Karpas-422 (cell line): Measurements from ENCODE around the gene NTN3. TPM values are rescaled to one million over a fixed set of nuclear protein-coding genes. Genes with fewer than 3 reads are reported as not detected.
A peak's percentile ranks its signal among the peaks of the same experiment; 100 is the strongest.

Source experiments
- DNase-seq: peaks from one replicate; pipeline ENCODE4 v3.0.0-alpha.2; 2015
- H2AFZ ChIP-seq: fragments of 200-600 bp; sonication (generic); 2 replicates; pipeline ENCODE4 v1.6.1; 2014; ENCODE audit warnings: antibody characterized with exemption, low read length, mixed read lengths
- H3K27ac ChIP-seq: fragments of 200-600 bp; sonication (generic); 2 replicates; pipeline ENCODE4 v1.5.1; 2014; ENCODE audit warnings: mild to moderate bottlenecking, low read length, moderate library complexity
- H3K27me3 ChIP-seq: fragments of 200-600 bp; sonication (generic); 2 replicates; pipeline ENCODE4 v1.6.1; 2014; ENCODE audit warnings: low read length, mixed read lengths
- H3K36me3 ChIP-seq: fragments of 200-600 bp; sonication (generic); 2 replicates; pipeline ENCODE4 v1.6.1; 2014; ENCODE audit warnings: low read length, mixed read lengths; ENCODE audit not compliant: insufficient read depth
- H3K4me1 ChIP-seq: fragments of 200-600 bp; sonication (generic); 2 replicates; pipeline ENCODE4 v1.6.1; 2014; ENCODE audit warnings: mild to moderate bottlenecking, low read length, mixed read lengths
- H3K4me2 ChIP-seq: fragments of 200-600 bp; sonication (generic); 2 replicates; pipeline ENCODE4 v1.6.1; 2014; ENCODE audit warnings: low read length, low read depth, mild to moderate bottlenecking; ENCODE audit not compliant: poor library complexity, severe bottlenecking
- H3K4me3 ChIP-seq: fragments of 200-600 bp; sonication (generic); 2 replicates; pipeline ENCODE4 v1.5.1; 2014; ENCODE audit warnings: mild to moderate bottlenecking, antibody characterized with exemption, low read length, mixed read lengths
- H3K79me2 ChIP-seq: fragments of 200-600 bp; sonication (generic); 2 replicates; pipeline ENCODE4 v1.6.1; 2014; ENCODE audit warnings: mild to moderate bottlenecking, low read length, mixed read lengths
- H3K9ac ChIP-seq: fragments of 200-600 bp; sonication (generic); 2 replicates; pipeline ENCODE4 v1.6.0; 2014; ENCODE audit warnings: low read length
- H3K9me2 ChIP-seq: fragments of 200-600 bp; sonication (generic), shearing (Covaris generic); replicated peaks from 2 replicates; pipeline ENCODE4 v1.6.0; 2014; ENCODE audit warnings: mild to moderate bottlenecking, low read length, moderate library complexity; ENCODE audit not compliant: insufficient read depth
- H3K9me3 ChIP-seq: fragments of 300-700, 200-600 bp; sonication (generic); 2 replicates; pipeline ENCODE4 v1.6.1; 2014; ENCODE audit warnings: low read length, mixed read lengths
- H4K20me1 ChIP-seq: fragments of 200-600 bp; sonication (generic); 2 replicates; pipeline ENCODE4 v1.6.1; 2014; ENCODE audit warnings: mild to moderate bottlenecking, antibody characterized with exemption, low read length, low read depth; ENCODE audit not compliant: insufficient read depth
- total RNA-seq: library from RNA; depleted of rRNA; stranded (reverse); fragments of >200 nt; shearing (Covaris generic); gene quantifications from 2 replicates; pipeline ENCODE4 v1.2.3, GENCODE V29; 2014; ENCODE audit warnings: low replicate concordance

Gene NTN3
- total RNA-seq, 1 experiment from 2014 or later: 0.45 TPM

DNA sequence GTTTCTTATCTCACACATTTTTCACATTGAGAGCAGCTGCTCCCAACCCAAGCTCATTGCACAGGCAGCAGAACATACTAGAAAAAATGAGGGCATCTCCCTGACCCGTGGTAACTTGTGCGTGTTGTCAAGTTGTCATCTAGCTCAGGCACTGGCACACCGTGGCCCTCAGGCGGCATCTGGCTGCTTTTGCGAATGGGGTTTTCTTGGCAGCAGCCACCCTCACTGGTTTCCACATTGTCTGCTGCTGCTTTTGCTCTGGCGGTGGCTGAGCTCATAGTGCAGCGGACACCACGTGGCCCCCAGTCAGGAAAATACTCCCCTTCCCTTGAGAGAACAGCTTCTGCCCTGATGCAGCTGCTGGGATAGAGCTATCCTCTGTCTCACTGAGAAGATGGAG is 20.6 kb upstream of the NTN3 start:
- Histone ChIP-seq H2AFZ (no peak overlapping the region), H3K4me1 (no peaks in the 10 kb centered on the region), H3K4me3 (no peak overlapping the region), H3K27me3 (no peaks in the 10 kb centered on the region), H3K4me2 (no peak overlapping the region), H3K9me2 (no peaks in the 10 kb centered on the region), H4K20me1 (no peaks in the 10 kb centered on the region), H3K9ac (no peak overlapping the region), H3K79me2 (0 out of 2 replicates have a peak, but pooled peaks cover 3% of the 10 kb centered on the region), H3K9me3 (no peaks in the 10 kb centered on the region), H3K36me3 (peaks cover 21% of the 10 kb centered on the region), H3K27ac (no peak overlapping the region)
- DNase-seq: no peak

DNA sequence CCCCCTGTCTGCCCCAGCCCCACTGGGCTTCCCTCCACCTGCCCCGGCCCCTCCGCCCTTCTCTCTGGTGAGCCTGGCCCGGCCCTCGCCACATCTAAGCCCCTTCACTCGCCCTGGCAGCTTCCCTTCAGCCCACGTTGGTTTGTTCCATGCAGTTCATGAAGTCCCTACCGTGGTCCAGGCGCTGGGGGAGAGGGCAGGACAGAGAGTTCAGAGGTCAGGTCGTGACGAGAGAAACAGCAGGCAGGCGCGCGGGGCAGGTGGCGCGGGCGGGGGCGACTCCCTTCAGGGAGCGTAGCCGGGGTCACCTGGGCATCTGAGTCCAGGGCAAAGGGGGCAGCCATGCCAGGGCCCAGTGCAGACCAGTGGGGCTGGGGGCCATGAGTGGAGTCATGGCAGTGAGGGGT is 20.1 kb upstream of the NTN3 start:
- Histone ChIP-seq H3K27ac (no peak overlapping the region), H3K27me3 (no peaks in the 10 kb centered on the region), H3K4me1 (no peaks in the 10 kb centered on the region), H3K79me2 (0 out of 2 replicates have a peak, but pooled peaks cover 3% of the 10 kb centered on the region), H2AFZ (no peak overlapping the region), H3K4me2 (no peak overlapping the region), H3K9me3 (no peaks in the 10 kb centered on the region), H3K36me3 (peaks cover 21% of the 10 kb centered on the region), H3K9me2 (no peaks in the 10 kb centered on the region), H3K9ac (no peak overlapping the region), H4K20me1 (no peaks in the 10 kb centered on the region), H3K4me3 (no peak overlapping the region)
- no peak for DNase-seq

DNA sequence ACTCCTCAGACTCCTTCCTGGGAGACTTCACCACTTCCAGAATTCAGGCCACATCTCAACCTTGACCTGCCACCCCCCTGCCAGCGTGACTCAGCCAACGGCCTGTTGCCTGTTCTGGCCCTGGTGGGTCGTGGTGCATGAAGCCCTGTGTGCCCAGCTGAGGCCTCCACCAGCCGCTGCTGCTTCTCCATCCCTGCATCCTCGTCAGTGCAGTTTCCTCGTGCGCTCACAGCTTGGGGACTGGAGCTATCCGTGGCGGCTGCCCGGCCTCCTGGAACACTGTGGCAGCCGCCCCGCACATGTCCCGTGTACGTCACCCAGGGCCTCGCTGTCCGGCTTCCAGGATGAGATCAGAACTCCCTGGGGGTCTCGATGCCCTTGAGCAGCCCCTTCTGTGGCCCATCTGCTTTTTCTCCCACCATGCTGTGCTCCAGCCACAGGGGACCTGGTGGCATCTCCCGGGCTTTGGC is 19.2 kb upstream of the NTN3 start:
- DNase-seq: no peak
- H3K9me3 ChIP-seq: no peaks in the 10 kb centered on the region
- no peak overlapping the region for H2AFZ ChIP-seq
- no peak overlapping the region for H3K27ac ChIP-seq
- no peak overlapping the region for H3K4me2 ChIP-seq
- H3K9ac ChIP-seq: no peak overlapping the region
- no peaks in the 10 kb centered on the region for H3K4me1 ChIP-seq
- H3K4me3 ChIP-seq: no peak overlapping the region
- H3K79me2 ChIP-seq: 0 out of 2 replicates have a peak, but pooled peaks cover 3% of the 10 kb centered on the region
- no peaks in the 10 kb centered on the region for H3K27me3 ChIP-seq
- peaks cover 19% of the 10 kb centered on the region for H3K36me3 ChIP-seq
- H3K9me2 ChIP-seq: no peaks in the 10 kb centered on the region
- H4K20me1 ChIP-seq: no peaks in the 10 kb centered on the region

DNA sequence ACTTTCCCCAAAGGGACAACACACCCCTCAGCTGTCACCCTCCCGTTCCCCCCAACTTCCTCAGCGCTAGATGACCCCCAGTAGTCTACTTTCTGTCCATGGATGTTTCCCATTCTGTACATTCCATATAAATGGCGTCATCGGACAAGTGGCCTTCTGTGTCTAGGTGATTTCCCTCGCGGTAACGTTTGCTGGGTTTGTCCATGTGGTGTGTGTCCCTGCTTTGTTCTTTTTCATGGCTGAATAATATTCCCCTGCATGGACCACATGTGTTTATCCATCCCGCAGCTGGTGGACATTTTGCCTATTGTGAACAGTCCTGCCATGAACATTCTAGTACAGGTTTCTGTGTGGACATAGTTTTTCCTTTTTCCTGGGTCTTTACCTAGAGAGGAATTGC is 18.4 kb upstream of the NTN3 start:
- Histone ChIP-seq H3K4me1 (no peaks in the 10 kb centered on the region), H3K9me3 (no peaks in the 10 kb centered on the region), H3K79me2 (0 out of 2 replicates have a peak, but pooled peaks cover 3% of the 10 kb centered on the region), H3K36me3 (peaks cover 19% of the 10 kb centered on the region), H3K4me2 (no peak overlapping the region), H4K20me1 (no peaks in the 10 kb centered on the region), H3K9ac (no peak overlapping the region), H3K27ac (no peak overlapping the region), H2AFZ (no peak overlapping the region), H3K27me3 (no peaks in the 10 kb centered on the region), H3K9me2 (no peaks in the 10 kb centered on the region), H3K4me3 (no peak overlapping the region)
- no peak for DNase-seq

DNA sequence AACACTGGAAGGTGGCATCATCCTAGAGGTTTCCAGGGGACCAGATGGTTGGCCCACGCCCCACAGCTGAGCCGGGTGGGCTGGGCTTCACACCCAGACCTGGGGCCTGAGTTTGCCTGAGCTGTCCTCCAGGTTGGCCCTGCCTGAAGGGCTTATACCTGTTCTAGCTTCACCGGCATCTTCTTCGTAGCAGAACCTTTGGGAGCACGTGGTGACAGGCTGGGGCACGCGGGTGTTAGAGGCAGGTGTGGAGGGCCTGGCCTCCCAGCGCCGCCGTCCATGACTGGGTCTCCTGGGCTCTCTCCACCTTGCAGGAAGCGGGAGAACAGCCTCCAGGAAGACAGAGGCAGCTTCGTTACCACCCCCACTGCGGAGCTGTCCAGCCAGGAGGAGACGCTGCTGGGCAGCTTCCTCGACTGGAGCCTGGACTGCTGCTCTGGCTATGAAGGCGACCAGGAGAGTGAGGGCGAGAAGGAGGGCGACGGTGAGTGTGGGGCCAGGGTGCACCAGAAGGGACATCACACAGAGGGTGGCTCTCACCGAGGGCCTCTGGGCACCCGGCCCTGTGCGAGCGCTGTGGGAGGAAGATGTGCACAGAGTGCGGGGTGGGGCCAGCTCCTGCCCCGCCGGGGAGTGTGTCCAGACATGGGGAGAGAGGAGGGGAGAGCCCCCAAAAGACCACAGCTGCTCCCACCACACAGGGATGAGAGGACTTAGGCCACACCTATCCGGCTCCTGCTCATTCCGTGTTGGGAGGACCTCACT is 15.8 kb upstream of the NTN3 start:
- H3K9ac ChIP-seq: no peak overlapping the region
- H3K4me2 ChIP-seq: no peak overlapping the region
- H3K27ac ChIP-seq: no peak overlapping the region
- H3K79me2 ChIP-seq: peaks cover 4% of the 10 kb centered on the region
- H3K4me1 ChIP-seq: peaks cover 18% of the 10 kb centered on the region
- no peaks in the 10 kb centered on the region for H3K9me2 ChIP-seq
- H3K9me3 ChIP-seq: no peaks in the 10 kb centered on the region
- H3K36me3 ChIP-seq: peaks cover 19% of the 10 kb centered on the region
- no peak overlapping the region for H2AFZ ChIP-seq
- H3K4me3 ChIP-seq: no peak overlapping the region
- H4K20me1 ChIP-seq: no peaks in the 10 kb centered on the region
- DNase-seq: peak; percentile 36
- no peaks in the 10 kb centered on the region for H3K27me3 ChIP-seq

DNA sequence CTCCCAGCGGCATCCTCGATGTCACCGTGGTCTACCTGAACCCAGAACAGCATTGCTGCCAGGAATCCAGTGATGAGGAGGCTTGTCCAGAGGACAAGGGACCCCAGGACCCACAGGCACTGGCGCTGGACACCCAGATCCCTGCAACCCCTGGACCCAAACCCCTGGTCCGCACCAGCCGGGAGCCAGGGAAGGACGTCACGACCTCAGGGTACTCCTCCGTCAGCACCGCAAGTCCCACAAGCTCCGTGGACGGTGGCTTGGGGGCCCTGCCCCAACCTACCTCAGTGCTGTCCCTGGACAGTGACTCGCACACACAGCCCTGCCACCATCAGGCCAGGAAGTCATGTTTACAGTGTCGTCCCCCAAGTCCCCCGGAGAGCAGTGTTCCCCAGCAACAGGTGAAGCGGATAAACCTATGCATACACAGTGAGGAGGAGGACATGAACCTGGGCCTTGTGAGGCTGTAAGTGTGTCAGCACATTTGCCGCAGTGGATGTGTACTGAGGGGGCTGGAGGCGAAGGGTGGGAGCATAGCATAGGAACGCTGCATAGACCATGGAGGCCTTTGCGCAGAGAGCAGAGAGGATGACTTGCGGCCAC is 14.4 kb upstream of the NTN3 start:
- peaks cover 19% of the 10 kb centered on the region; the same call in 1 of the 2 replicates for H3K36me3 ChIP-seq
- no peak overlapping the region for H3K4me2 ChIP-seq
- H3K27me3 ChIP-seq: no peaks in the 10 kb centered on the region
- H3K9me2 ChIP-seq: no peaks in the 10 kb centered on the region
- H3K4me3 ChIP-seq: no peak overlapping the region
- H2AFZ ChIP-seq: no peak overlapping the region
- no peak overlapping the region for H3K9ac ChIP-seq
- no peaks in the 10 kb centered on the region for H3K9me3 ChIP-seq
- H3K27ac ChIP-seq: no peak overlapping the region
- DNase-seq: peak; percentile 31
- peaks cover 32% of the 10 kb centered on the region for H3K4me1 ChIP-seq
- H3K79me2 ChIP-seq: peaks cover 16% of the 10 kb centered on the region
- H4K20me1 ChIP-seq: 0 out of 2 replicates have a peak, but pooled peaks cover 5% of the 10 kb centered on the region

DNA sequence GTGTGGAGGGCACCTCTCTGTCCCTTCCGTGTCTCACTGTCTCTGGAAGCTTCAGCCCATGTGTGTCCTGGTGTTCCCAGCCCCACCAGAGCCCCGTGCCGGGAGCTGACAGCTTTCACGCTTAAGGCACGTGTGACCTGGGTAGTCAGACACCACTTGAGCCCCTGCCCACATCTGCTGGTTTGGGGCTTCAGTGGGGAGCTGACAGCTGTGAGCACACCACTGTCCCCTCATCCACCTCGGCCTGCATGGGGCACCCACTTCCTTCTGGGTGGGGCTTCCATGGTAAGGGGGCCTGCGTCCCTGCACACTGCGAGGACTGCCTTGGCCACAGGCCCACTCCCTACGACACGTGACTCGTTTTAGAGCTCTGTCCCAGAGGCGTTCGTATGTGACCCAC is 13.8 kb upstream of the NTN3 start:
- Histone ChIP-seq H3K4me3 (no peak overlapping the region), H3K4me1 (peaks cover 32% of the 10 kb centered on the region), H3K27ac (no peak overlapping the region), H3K27me3 (no peaks in the 10 kb centered on the region), H2AFZ (no peak overlapping the region), H3K79me2 (peaks cover 16% of the 10 kb centered on the region), H3K4me2 (no peak overlapping the region), H3K9me3 (no peaks in the 10 kb centered on the region), H3K9me2 (no peaks in the 10 kb centered on the region), H3K9ac (no peak overlapping the region), H3K36me3 (peaks cover 14% of the 10 kb centered on the region; the same call in 1 of the 2 replicates), H4K20me1 (0 out of 2 replicates have a peak, but pooled peaks cover 5% of the 10 kb centered on the region)
- DNase-seq: no peak

DNA sequence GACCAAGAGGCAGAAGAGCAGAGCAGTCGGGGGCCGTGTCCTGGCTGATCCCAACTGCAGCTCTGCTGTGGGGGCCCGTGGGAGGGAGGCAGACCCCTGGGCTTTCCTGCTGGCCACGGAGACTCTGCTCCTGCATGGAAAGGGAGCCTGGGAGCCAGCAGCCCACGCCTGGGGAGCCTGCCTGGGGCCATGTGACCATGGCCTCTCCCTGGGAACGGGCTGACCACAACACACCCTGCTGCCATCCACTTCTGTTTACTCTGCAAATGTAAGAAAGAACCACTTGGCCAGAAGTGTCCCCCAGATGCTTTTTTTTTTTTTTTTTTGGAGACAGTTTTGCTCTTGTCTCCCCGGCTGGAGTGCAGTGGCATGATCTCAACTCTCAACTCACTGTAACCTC is 13.2 kb upstream of the NTN3 start:
- no peak for DNase-seq
- Histone ChIP-seq H3K27me3 (no peaks in the 10 kb centered on the region), H2AFZ (no peak overlapping the region), H3K9me3 (no peaks in the 10 kb centered on the region), H3K79me2 (peaks cover 13% of the 10 kb centered on the region), H3K9me2 (no peaks in the 10 kb centered on the region), H3K4me2 (no peak overlapping the region), H4K20me1 (0 out of 2 replicates have a peak, but pooled peaks cover 5% of the 10 kb centered on the region), H3K4me3 (no peak overlapping the region), H3K9ac (no peak overlapping the region), H3K36me3 (peaks cover 8% of the 10 kb centered on the region; the same call in 1 of the 2 replicates), H3K4me1 (peaks cover 32% of the 10 kb centered on the region), H3K27ac (no peak overlapping the region)
